H9 (cell line): ENCODE results near the gene RMDN2. TPM values are rescaled to one million over a fixed set of nuclear protein-coding genes. Genes with fewer than 3 reads are reported as not detected.

Experiments
- DNase-seq: peaks from one replicate; pipeline ENCODE4 v3.0.0-alpha.2; 2017
- H2AFZ ChIP-seq: one replicate; pipeline ENCODE4 v1.6.1; 2013; ENCODE audit warnings: mild to moderate bottlenecking, low read length, control low read depth, moderate library complexity
- H2AK5ac ChIP-seq: 2 replicates; pipeline ENCODE4 v1.6.1; 2013; ENCODE audit warnings: low read length, control low read depth, mixed read lengths; ENCODE audit not compliant: insufficient read length
- H2BK120ac ChIP-seq: one replicate; pipeline ENCODE4 v1.6.1; 2013; ENCODE audit warnings: low read depth, mild to moderate bottlenecking, low read length, control low read depth, inconsistent platforms; ENCODE audit not compliant: poor library complexity, severe bottlenecking
- H2BK12ac ChIP-seq: 2 replicates; pipeline ENCODE4 v1.6.1; 2013; ENCODE audit warnings: low read length, control low read depth, mixed read lengths, low read depth; ENCODE audit not compliant: insufficient read length
- H2BK15ac ChIP-seq: 2 replicates; pipeline ENCODE4 v1.6.1; 2013; ENCODE audit warnings: low read depth, low read length, control low read depth
- H2BK20ac ChIP-seq: one replicate; pipeline ENCODE4 v1.6.1; 2013; ENCODE audit warnings: low read depth, mild to moderate bottlenecking, low read length, control low read depth, inconsistent platforms; ENCODE audit not compliant: poor library complexity, severe bottlenecking
- H2BK5ac ChIP-seq: 2 replicates; pipeline ENCODE4 v1.6.1; 2013; ENCODE audit warnings: low read length, control low read depth, mixed read lengths; ENCODE audit not compliant: insufficient read length
- H3K14ac ChIP-seq: 2 replicates; pipeline ENCODE4 v1.6.1; 2013; ENCODE audit warnings: low read length, control low read depth; ENCODE audit not compliant: insufficient read depth
- H3K18ac ChIP-seq: 2 replicates; pipeline ENCODE4 v1.6.1; 2013; ENCODE audit warnings: low read depth, mild to moderate bottlenecking, mixed read lengths, low read length, control low read depth; ENCODE audit not compliant: insufficient read length
- H3K23ac ChIP-seq: 2 replicates; pipeline ENCODE4 v1.6.1; 2013; ENCODE audit warnings: low read length, control low read depth, mixed read lengths, low read depth; ENCODE audit not compliant: insufficient read length
- H3K23me2 ChIP-seq: 2 replicates; pipeline ENCODE4 v1.6.1; 2013; ENCODE audit warnings: low read depth, mild to moderate bottlenecking, mixed read lengths, low read length, control low read depth; ENCODE audit not compliant: insufficient read length, poor library complexity, severe bottlenecking
- H3K27ac ChIP-seq: 2 replicates; pipeline ENCODE4 v1.5.1; 2013; ENCODE audit warnings: low read length, control low read depth, mixed read lengths, low read depth; ENCODE audit not compliant: insufficient read length
- H3K27me3 ChIP-seq: 2 replicates; pipeline ENCODE4 v1.6.1; 2013; ENCODE audit warnings: low read length, control low read depth, inconsistent platforms; ENCODE audit not compliant: insufficient read depth
- H3K4ac ChIP-seq: 2 replicates; pipeline ENCODE4 v1.6.1; 2013; ENCODE audit warnings: low read depth, mild to moderate bottlenecking, control low read depth, inconsistent platforms, low read length, moderate library complexity
- H3K4me1 ChIP-seq: 2 replicates; pipeline ENCODE4 v1.6.1; 2013; ENCODE audit warnings: low read length, control low read depth, inconsistent platforms; ENCODE audit not compliant: insufficient read depth
- H3K4me2 ChIP-seq: 2 replicates; pipeline ENCODE4 v1.6.1; 2013; ENCODE audit warnings: low read length, control low read depth, mixed read lengths; ENCODE audit not compliant: insufficient read length, insufficient read depth
- H3K56ac ChIP-seq: 2 replicates; pipeline ENCODE4 v1.6.1; 2013; ENCODE audit warnings: low read depth, mild to moderate bottlenecking, mixed read lengths, low read length, control low read depth; ENCODE audit not compliant: insufficient read length
- H3K79me1 ChIP-seq: 2 replicates; pipeline ENCODE4 v1.6.1; 2013; ENCODE audit warnings: low read depth, mild to moderate bottlenecking, moderate library complexity, low read length, control low read depth, inconsistent platforms; ENCODE audit not compliant: insufficient read depth, poor library complexity, severe bottlenecking
- H3K79me2 ChIP-seq: 2 replicates; pipeline ENCODE4 v1.6.1; 2013; ENCODE audit warnings: low read length, control low read depth, inconsistent platforms; ENCODE audit not compliant: insufficient read depth
- H3K9ac ChIP-seq: 2 replicates; pipeline ENCODE4 v1.6.1; 2013; ENCODE audit warnings: low read length, control low read depth, mixed read lengths; ENCODE audit not compliant: insufficient read length; ENCODE audit errors: extremely low read depth
- H3K9me3 ChIP-seq: one replicate; pipeline ENCODE4 v1.6.1; 2013; ENCODE audit warnings: low read depth, low read length, inconsistent platforms; ENCODE audit not compliant: control insufficient read depth
- H3T11ph ChIP-seq: one replicate; pipeline ENCODE4 v1.6.1; 2013; ENCODE audit warnings: mild to moderate bottlenecking, low read length, control low read depth, inconsistent platforms
- H4K20me1 ChIP-seq: one replicate; pipeline ENCODE4 v1.6.1; 2013; ENCODE audit not compliant: control insufficient read depth, insufficient read length, insufficient read depth
- H4K5ac ChIP-seq: 2 replicates; pipeline ENCODE4 v1.6.1; 2013; ENCODE audit warnings: low read depth, mild to moderate bottlenecking, mixed read lengths, low read length, control low read depth; ENCODE audit not compliant: insufficient read length
- H4K8ac ChIP-seq: replicated peaks from 2 replicates; pipeline ENCODE4 v1.6.1; 2013; ENCODE audit warnings: low read length, control low read depth, mixed read lengths, low read depth; ENCODE audit not compliant: insufficient read length
- H4K91ac ChIP-seq: 2 replicates; pipeline ENCODE4 v1.6.1; 2013; ENCODE audit warnings: low read depth, mild to moderate bottlenecking, moderate library complexity, mixed read lengths, low read length, control low read depth; ENCODE audit not compliant: insufficient read length
- H3K27ac Mint-ChIP-seq, 3 experiments: 2 replicates in 2 of 3; 3 replicates in 1 of 3; pipeline ENCODE4 v1.8.0; 2020 to 2021; ENCODE audit warnings: mixed read lengths in 3 of 3, mild to moderate bottlenecking in 1 of 3, moderate library complexity in 1 of 3
- H3K27me3 Mint-ChIP-seq: 2 replicates; pipeline ENCODE4 v1.8.0; 2021; ENCODE audit warnings: low read depth, mild to moderate bottlenecking, moderate library complexity, mixed read lengths
- H3K36me3 Mint-ChIP-seq, 3 experiments: 2 replicates in 2 of 3; 3 replicates in 1 of 3; pipeline ENCODE4 v1.8.0; 2020 to 2021; ENCODE audit warnings: low read depth in 3 of 3, mixed read lengths in 3 of 3; ENCODE audit not compliant: insufficient read depth in 1 of 3
- H3K4me1 Mint-ChIP-seq, 2 experiments: 2 replicates each; pipeline ENCODE4 v1.8.0; 2020; ENCODE audit warnings: mixed read lengths in 2 of 2
- H3K4me3 Mint-ChIP-seq, 2 experiments: 2 replicates in 1 of 2; 3 replicates in 1 of 2; pipeline ENCODE4 v1.8.0; 2020 to 2021; ENCODE audit warnings: mild to moderate bottlenecking in 2 of 2, mixed read lengths in 2 of 2, moderate library complexity in 1 of 2
- H3K9me3 Mint-ChIP-seq, 2 experiments: 2 replicates in 1 of 2; 3 replicates in 1 of 2; pipeline ENCODE4 v1.8.0; 2020; ENCODE audit warnings: mild to moderate bottlenecking in 2 of 2, mixed read lengths in 2 of 2, moderate library complexity in 1 of 2
- CTCF ChIP-seq: fragments of 200-600 bp; sonication (generic); conservative IDR thresholded peaks from 3 replicates; pipeline ENCODE4 v1.8.0; 2021; ENCODE audit warnings: antibody characterized with exemption, mild to moderate bottlenecking
- total RNA-seq: library from RNA; stranded (reverse); gene quantifications from 2 replicates; pipeline ENCODE4 v1.2.1, GENCODE V29; 2021

RMDN2 gene
- total RNA-seq, 1 experiment from 2014 or later = 2.8 TPM

GRCh38 chr2:37969731-37970130 lies 44.6 kb downstream of the RMDN2 start:
- no peak overlapping the region for H3T11ph ChIP-seq

More at GRCh38 chr2:37969731-37970130, 44.6 kb downstream of the RMDN2 start:
- Histone ChIP-seq H3K9ac (no peak overlapping the region), H4K91ac (no peak overlapping the region), H4K8ac (no peak overlapping the region), H4K20me1 (no peaks in the 10 kb centered on the region), H3K79me2 (no peaks in the 10 kb centered on the region), H2BK20ac (no peak overlapping the region), H4K5ac (no peak overlapping the region), H3K4me2 (no peak overlapping the region), H3K23ac (no peak overlapping the region), H3K27me3 (no peaks in the 10 kb centered on the region), H3K23me2 (no peaks in the 10 kb centered on the region), H2BK120ac (no peak overlapping the region), H3K27ac (no peak overlapping the region), H3K9me3 (no peaks in the 10 kb centered on the region), H2AK5ac (no peak overlapping the region), H3K4me1 (no peaks in the 10 kb centered on the region), H3K14ac (no peak overlapping the region), H3K56ac (no peak overlapping the region), H2BK15ac (no peak overlapping the region), H3K79me1 (no peaks in the 10 kb centered on the region), H3K18ac (no peak overlapping the region), H2AFZ (no peak overlapping the region), H3K4ac (no peak overlapping the region), H2BK12ac (no peak overlapping the region), H2BK5ac (no peak overlapping the region)
- peaks cover 4 to 18% (median 8%) of the 10 kb centered on the region in 3 experiments; a peak in 6 of 7 replicates for H3K36me3 Mint-ChIP-seq
- no peak for DNase-seq
- no peak overlapping the region for H3K4me3 Mint-ChIP-seq
- H3K27ac Mint-ChIP-seq = peak overlapping the region in 2 of 3 experiments; percentile 12 to 64; a peak in 3 of 7 replicates
- H3K9me3 Mint-ChIP-seq = peaks cover 6 to 10% of the 10 kb centered on the region in 2 experiments; a peak in 4 of 5 replicates
- no peaks in the 10 kb centered on the region; the same call in 1 of the 2 replicates for H3K27me3 Mint-ChIP-seq
- peaks cover 14 to 21% of the 10 kb centered on the region in 2 experiments for H3K4me1 Mint-ChIP-seq
- TF ChIP-seq CTCF = no peak
